ENCODE results near the gene HOXA10.

HOXA10 gene

DNA sequence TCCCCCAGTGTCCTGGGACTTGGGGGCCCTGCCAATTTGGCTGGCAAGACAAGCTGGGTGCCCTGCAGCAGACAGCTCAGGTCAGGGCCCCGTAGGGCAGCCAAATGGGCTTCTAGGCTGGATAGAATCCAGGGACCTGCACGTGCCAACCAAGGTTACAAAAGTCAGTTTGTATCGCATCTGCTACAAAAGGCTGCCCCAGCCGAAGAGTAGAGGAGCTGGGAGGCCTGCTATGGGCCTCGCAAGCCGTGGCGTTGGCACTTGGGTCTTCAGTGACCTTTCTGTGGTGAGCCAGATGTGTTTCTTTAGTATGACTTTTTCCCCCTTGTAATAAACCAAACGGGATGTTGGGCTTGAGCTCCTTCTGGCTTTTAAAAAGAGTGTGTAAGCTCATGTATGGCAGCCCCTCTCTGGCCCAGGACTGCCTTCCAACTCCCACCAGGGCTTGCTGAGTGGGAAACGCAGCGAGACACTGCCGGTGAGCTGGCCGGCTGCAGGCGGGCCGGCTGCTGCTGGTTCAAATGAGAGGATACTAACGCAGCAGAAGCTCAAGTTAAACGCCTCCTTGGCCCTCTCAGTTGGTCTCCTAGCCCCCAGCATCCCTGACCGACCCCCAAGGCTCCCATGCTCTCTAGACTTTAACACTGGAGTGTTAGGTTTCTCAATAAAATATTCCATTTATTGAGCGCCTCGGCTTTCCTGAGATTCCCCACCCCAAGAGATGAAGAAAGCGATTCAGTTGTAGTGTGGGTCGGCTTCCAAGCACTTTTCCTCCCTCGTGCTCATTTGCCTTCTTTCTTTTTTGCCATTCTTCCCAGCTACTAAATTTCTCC, 3.1 kb upstream of the HOXA10 start:
- TF ChIP-seq, protein P1, sequence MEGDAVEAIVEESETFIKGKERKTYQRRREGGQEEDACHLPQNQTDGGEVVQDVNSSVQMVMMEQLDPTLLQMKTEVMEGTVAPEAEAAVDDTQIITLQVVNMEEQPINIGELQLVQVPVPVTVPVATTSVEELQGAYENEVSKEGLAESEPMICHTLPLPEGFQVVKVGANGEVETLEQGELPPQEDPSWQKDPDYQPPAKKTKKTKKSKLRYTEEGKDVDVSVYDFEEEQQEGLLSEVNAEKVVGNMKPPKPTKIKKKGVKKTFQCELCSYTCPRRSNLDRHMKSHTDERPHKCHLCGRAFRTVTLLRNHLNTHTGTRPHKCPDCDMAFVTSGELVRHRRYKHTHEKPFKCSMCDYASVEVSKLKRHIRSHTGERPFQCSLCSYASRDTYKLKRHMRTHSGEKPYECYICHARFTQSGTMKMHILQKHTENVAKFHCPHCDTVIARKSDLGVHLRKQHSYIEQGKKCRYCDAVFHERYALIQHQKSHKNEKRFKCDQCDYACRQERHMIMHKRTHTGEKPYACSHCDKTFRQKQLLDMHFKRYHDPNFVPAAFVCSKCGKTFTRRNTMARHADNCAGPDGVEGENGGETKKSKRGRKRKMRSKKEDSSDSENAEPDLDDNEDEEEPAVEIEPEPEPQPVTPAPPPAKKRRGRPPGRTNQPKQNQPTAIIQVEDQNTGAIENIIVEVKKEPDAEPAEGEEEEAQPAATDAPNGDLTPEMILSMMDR (IDR thresholded peaks at IDR 0.05; ENCODE audit: insufficient read depth, low read length, poor library complexity, severe bottlenecking) = no peak
- peaks cover 6% of the 10 kb centered on the region for H3K27me3 ChIP-seq (replicated peaks; ENCODE audit: control insufficient read depth, insufficient read depth, low read length)
- H3K4me3 ChIP-seq (replicated peaks; ENCODE audit: low read depth, low read length) = no peak overlapping the region
- H3K36me3 ChIP-seq (ENCODE audit: control insufficient read depth, insufficient read depth, low read length) = no peaks in the 10 kb centered on the region
- DNase-seq (ENCODE audit: extremely low read depth, insufficient read length) = no peak

DNA sequence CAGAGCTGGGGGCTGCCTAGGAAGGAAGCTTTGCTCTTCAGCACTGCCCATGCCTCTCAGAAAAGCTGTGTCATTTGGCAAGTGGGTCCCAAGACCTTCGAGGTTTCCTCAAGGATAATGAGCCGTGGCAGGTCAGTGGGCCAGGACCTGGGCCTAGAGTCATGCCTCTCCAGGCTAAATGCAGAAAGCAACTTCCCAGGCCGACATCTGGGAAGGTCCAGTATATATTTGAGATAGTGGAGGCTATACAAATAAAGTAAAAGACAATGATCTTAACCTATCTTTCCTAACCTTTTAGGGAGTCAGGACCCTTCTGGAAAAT, 2.4 kb upstream of the HOXA10 start:
- H3K4me3 ChIP-seq (replicated peaks; ENCODE audit: low read depth, low read length) = no peak overlapping the region
- TF ChIP-seq, protein P1 (IDR thresholded peaks at IDR 0.05; ENCODE audit: insufficient read depth, low read length, poor library complexity, severe bottlenecking) = no peak
- no peaks in the 10 kb centered on the region for H3K36me3 ChIP-seq (ENCODE audit: control insufficient read depth, insufficient read depth, low read length)
- H3K27me3 ChIP-seq (replicated peaks; ENCODE audit: control insufficient read depth, insufficient read depth, low read length) = peaks cover 10% of the 10 kb centered on the region
- no peak for DNase-seq (ENCODE audit: extremely low read depth, insufficient read length)

DNA sequence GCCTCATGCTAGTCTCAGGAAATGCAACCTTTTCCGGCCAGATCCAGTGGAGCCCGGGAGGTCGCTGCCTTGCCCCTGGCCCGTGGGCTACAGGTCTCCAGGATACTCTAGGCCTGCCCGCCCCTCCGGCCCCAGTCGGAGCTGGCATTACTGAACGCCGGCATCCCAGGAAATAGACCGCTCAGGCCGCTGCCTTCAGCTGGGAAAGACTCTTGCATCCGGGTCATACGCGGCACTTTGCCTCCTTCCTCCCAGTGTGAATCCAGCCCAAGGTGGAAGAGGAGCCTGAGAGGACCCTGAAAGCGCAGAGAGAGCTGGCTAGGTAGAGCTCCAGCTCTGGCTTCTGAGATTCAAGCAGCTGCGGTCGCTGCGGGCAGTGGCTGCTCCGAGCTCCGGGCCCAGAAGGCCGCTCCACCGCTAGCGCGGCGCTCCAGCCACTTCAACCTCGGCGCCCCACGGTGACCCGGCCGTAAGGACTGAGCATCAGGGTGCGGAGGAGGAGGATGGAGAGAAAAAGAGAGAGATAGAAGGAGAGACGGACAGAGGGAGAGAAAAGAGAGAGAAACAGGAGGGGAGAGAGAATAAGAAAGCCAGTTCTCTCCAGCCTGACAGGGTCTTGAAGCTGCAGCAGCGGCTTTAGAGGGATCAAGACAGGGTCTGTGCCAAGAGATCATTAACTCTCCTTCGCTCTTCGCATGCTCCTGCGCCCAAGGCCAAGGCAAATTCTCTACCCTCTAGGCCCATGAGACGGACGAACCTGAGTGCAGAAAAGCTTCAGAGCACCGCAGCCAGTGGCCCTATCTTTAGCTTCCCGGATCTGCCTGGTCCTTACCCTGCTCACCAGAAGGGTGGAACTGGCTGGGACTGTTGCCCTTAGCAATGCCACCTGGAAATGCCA, 1.8 kb upstream of the HOXA10 start:
- TF ChIP-seq, protein P1 (IDR thresholded peaks at IDR 0.05; ENCODE audit: insufficient read depth, low read length, poor library complexity, severe bottlenecking) = no peak
- DNase-seq (ENCODE audit: extremely low read depth, insufficient read length) = no peak
- Histone ChIP-seq H3K36me3 (ENCODE audit: control insufficient read depth, insufficient read depth, low read length) (no peaks in the 10 kb centered on the region), H3K4me3 (replicated peaks; ENCODE audit: low read depth, low read length) (no peak overlapping the region), H3K27me3 (replicated peaks; ENCODE audit: control insufficient read depth, insufficient read depth, low read length) (peaks cover 12% of the 10 kb centered on the region)

DNA sequence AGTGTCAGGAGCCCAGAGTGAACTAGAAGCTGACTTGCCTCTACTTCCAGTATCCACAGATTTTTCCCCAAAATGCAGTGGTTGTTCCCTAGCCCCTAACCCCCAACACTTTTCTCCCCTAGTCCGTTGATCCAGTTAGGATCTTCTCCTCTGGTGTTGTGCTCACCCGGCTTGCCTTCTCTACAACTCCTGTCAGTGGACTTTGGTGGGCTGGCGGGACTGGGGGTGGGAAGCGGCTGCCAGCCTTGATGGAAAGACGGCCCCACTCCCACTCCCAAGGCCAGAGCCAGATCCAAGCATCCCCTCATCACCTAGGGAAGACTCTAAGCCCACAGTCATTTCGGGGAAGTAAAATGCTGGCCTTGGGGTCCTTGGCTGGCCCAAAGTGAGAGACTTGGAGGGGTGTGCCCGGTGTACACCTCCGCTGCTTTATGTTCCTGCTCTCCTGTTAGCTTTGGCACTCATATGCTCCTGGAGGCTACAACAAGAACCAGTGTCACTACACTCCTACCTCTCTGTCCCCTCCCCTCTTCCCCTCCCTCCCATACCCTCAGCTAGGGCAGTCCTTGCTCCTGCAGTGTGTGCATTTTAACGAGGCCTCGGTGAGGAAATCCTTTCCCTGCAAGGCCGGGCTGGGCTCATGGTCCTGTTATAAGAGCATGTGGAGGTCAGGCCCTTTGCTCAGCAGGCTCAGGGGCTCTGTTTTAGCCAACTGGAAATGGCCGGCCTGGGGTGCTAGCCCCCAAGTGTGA, 930 bp upstream of the HOXA10 start:
- TF ChIP-seq, protein P1 (IDR thresholded peaks at IDR 0.05; ENCODE audit: insufficient read depth, low read length, poor library complexity, severe bottlenecking) = no peak
- no peak for DNase-seq (ENCODE audit: extremely low read depth, insufficient read length)
- Histone ChIP-seq H3K36me3 (ENCODE audit: control insufficient read depth, insufficient read depth, low read length) (no peaks in the 10 kb centered on the region), H3K4me3 (replicated peaks; ENCODE audit: low read depth, low read length) (no peak overlapping the region), H3K27me3 (replicated peaks; ENCODE audit: control insufficient read depth, insufficient read depth, low read length) (peaks cover 12% of the 10 kb centered on the region)

DNA sequence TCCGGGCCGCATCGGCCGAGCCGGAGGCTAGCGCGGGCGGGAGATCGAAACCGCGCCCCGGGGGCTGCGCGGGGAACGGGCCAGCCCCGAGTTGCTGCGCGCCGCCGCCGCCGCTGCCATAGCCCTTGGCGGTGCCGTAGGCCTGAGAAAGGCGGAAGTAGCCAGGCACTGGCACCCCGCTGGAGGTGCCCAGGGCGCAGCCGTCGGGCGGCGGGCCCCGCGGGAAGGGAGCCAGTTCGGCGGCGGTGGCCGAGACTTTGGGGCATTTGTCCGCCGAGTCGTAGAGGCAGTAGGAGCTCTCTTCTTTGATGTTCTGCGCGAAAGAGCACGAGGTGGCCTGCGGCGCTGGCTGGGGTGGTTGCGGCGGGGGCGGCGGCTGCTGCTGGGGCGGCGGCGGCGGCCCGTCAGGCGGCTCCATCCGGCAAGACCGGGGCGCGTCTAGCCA, 587 bp downstream of the HOXA10 start:
- Histone ChIP-seq H3K27me3 (replicated peaks; ENCODE audit: control insufficient read depth, insufficient read depth, low read length) (peaks cover 12% of the 10 kb centered on the region), H3K36me3 (ENCODE audit: control insufficient read depth, insufficient read depth, low read length) (no peaks in the 10 kb centered on the region), H3K4me3 (replicated peaks; ENCODE audit: low read depth, low read length) (peak overlapping the region; percentile 18)
- TF ChIP-seq, protein P1 (IDR thresholded peaks at IDR 0.05; ENCODE audit: insufficient read depth, low read length, poor library complexity, severe bottlenecking) = no peak
- DNase-seq (ENCODE audit: extremely low read depth, insufficient read length) = no peak

Measured in GM06990 (cell line).